Liver (tissue), 3 donors: ENCODE results near the gene MAF.

Experiments used
- ATF3 ChIP-seq: IDR thresholded peaks from 2 replicates; pipeline ENCODE4 v1.6.1; 2016; ENCODE audit warnings: antibody characterized with exemption
- GABPA ChIP-seq, 2 donors: IDR thresholded peaks in 1 of 2; conservative IDR thresholded peaks in 1 of 2; 2 replicates each; pipeline ENCODE4 v1.6.1; 2016; ENCODE audit warnings: antibody characterized with exemption in 2 of 2, mild to moderate bottlenecking in 1 of 2, moderate library complexity in 1 of 2
- HNF4G ChIP-seq: IDR thresholded peaks from 2 replicates; pipeline ENCODE4 v1.6.1; 2016; ENCODE audit warnings: antibody characterized with exemption
- JUND ChIP-seq, 2 donors: IDR thresholded peaks; 2 replicates each; pipeline ENCODE4 v1.6.1; 2016; ENCODE audit warnings: antibody characterized with exemption in 2 of 2
- NR2F2 ChIP-seq: IDR thresholded peaks from 2 replicates; pipeline ENCODE4 v1.6.1; 2016; ENCODE audit warnings: antibody characterized with exemption
- REST ChIP-seq: IDR thresholded peaks from 2 replicates; pipeline ENCODE4 v1.6.1; 2016; ENCODE audit warnings: antibody characterized with exemption, mild to moderate bottlenecking
- RXRA ChIP-seq, 2 donors: IDR thresholded peaks; 2 replicates each; pipeline ENCODE4 v1.6.1; 2017 to 2018; ENCODE audit warnings: antibody characterized with exemption in 2 of 2, mild to moderate bottlenecking in 1 of 2
- YY1 ChIP-seq: IDR thresholded peaks from 2 replicates; pipeline ENCODE4 v1.6.1; 2016; ENCODE audit warnings: antibody characterized with exemption, mild to moderate bottlenecking
- ZBTB33 ChIP-seq: IDR thresholded peaks from 2 replicates; pipeline ENCODE4 v1.6.1; 2016; ENCODE audit warnings: antibody characterized with exemption
- TF ChIP-seq, protein P1 (sequence below): fragments of 150-350 bp; IDR thresholded peaks from 2 replicates; pipeline ENCODE4 v1.5.1; 2017; ENCODE audit warnings: improper control_type of control experiment, low read depth, low read length; ENCODE audit not compliant: missing input control
- donor health status: healthy.
- donor health status: healthy.

GRCh38 chr16:79640513-79641360 is 40.2 kb upstream of the MAF start:
- TF ChIP-seq RXRA (IDR thresholded peaks at IDR 0.05), result no peak
- TF ChIP-seq, protein P1, sequence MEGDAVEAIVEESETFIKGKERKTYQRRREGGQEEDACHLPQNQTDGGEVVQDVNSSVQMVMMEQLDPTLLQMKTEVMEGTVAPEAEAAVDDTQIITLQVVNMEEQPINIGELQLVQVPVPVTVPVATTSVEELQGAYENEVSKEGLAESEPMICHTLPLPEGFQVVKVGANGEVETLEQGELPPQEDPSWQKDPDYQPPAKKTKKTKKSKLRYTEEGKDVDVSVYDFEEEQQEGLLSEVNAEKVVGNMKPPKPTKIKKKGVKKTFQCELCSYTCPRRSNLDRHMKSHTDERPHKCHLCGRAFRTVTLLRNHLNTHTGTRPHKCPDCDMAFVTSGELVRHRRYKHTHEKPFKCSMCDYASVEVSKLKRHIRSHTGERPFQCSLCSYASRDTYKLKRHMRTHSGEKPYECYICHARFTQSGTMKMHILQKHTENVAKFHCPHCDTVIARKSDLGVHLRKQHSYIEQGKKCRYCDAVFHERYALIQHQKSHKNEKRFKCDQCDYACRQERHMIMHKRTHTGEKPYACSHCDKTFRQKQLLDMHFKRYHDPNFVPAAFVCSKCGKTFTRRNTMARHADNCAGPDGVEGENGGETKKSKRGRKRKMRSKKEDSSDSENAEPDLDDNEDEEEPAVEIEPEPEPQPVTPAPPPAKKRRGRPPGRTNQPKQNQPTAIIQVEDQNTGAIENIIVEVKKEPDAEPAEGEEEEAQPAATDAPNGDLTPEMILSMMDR, result no peak
- TF ChIP-seq NR2F2, result no peak
- no peak for TF ChIP-seq GABPA (IDR thresholded peaks at IDR 0.05 in 1 of 2, conservative IDR thresholded peaks at IDR 0.05 in 1 of 2)
- TF ChIP-seq YY1, result no peak
- TF ChIP-seq JUND (IDR thresholded peaks at IDR 0.05), result no peak
- TF ChIP-seq HNF4G, result no peak
- TF ChIP-seq REST, result no peak
- no peak for TF ChIP-seq ZBTB33
- no peak for TF ChIP-seq ATF3
